Fibroblast of skin of left quadriceps (primary cell): ENCODE data around the gene ITM2A.

Experiments used
- DNase-seq, 2 experiments: peaks; one replicate each; pipeline ENCODE4 v3.0.0-alpha.2; 2013; ENCODE audit warnings: low read depth in 2 of 2

The ITM2A gene

GRCh38 chrX:79366873-79367749 is at the start of gene ITM2A:
Gene ITM2A, minus strand, starts transcription at chrX:79367334. Its CDS starts 119 bp downstream, at chrX:79367215.
- DNase-seq, result no peak

GRCh38 chrX:79415056-79415455 is 47.9 kb upstream of the ITM2A start:
- no peak for DNase-seq

GRCh38 chrX:79413963-79414362 is 46.8 kb upstream of the ITM2A start:
- no peak for DNase-seq

GRCh38 chrX:79412972-79413371 is 45.8 kb upstream of the ITM2A start:
- DNase-seq, result no peak

- no peak for DNase-seq
Measured at GRCh38 chrX:79412166-79412565, 45.0 kb upstream of the ITM2A start.

- no peak for DNase-seq
Measured at GRCh38 chrX:79409657-79410056, 42.5 kb upstream of the ITM2A start.

- no peak for DNase-seq
Measured at GRCh38 chrX:79408623-79409322, 41.6 kb upstream of the ITM2A start.

- no peak for DNase-seq
Measured at GRCh38 chrX:79400623-79401022, 33.5 kb upstream of the ITM2A start.

GRCh38 chrX:79375340-79375739 is 8.2 kb upstream of the ITM2A start:
- DNase-seq, result no peak

- DNase-seq, result no peak
Measured at GRCh38 chrX:79371640-79372039, 4.5 kb upstream of the ITM2A start.

- no peak for DNase-seq
Measured at GRCh38 chrX:79371101-79371500, 4.0 kb upstream of the ITM2A start.

GRCh38 chrX:79369871-79370270 is 2.7 kb upstream of the ITM2A start:
- DNase-seq, result no peak

- DNase-seq, result no peak
Measured at GRCh38 chrX:79368441-79368840, 1.3 kb upstream of the ITM2A start.

GRCh38 chrX:79367907-79368306 is 773 bp upstream of the ITM2A start:
- DNase-seq, result no peak

GRCh38 chrX:79366556-79366872 is 620 bp downstream of the ITM2A start:
- DNase-seq, result no peak

- no peak for DNase-seq
Measured at GRCh38 chrX:79365591-79365990, 1.5 kb downstream of the ITM2A start.

- DNase-seq, result no peak
Measured at GRCh38 chrX:79364306-79364705, 2.8 kb downstream of the ITM2A start.

- DNase-seq, result no peak
Measured at GRCh38 chrX:79361192-79361870, 5.8 kb downstream of the ITM2A start.

- DNase-seq, result no peak
Measured at GRCh38 chrX:79336869-79337815, 30.0 kb downstream of the ITM2A start.

- no peak for DNase-seq
Measured at GRCh38 chrX:79330022-79330421, 37.1 kb downstream of the ITM2A start.

- DNase-seq, result no peak
Measured at GRCh38 chrX:79325263-79325958, 41.7 kb downstream of the ITM2A start.
